Measurements from ENCODE around the gene CAMK2G. TPM values are rescaled to one million over a fixed set of nuclear protein-coding genes. Genes with fewer than 3 reads are reported as not detected.

The CAMK2G gene
- total and polyA plus RNA-seq, 4 donors = 6.8 to 18.3 (median 9.9) TPM

DNA sequence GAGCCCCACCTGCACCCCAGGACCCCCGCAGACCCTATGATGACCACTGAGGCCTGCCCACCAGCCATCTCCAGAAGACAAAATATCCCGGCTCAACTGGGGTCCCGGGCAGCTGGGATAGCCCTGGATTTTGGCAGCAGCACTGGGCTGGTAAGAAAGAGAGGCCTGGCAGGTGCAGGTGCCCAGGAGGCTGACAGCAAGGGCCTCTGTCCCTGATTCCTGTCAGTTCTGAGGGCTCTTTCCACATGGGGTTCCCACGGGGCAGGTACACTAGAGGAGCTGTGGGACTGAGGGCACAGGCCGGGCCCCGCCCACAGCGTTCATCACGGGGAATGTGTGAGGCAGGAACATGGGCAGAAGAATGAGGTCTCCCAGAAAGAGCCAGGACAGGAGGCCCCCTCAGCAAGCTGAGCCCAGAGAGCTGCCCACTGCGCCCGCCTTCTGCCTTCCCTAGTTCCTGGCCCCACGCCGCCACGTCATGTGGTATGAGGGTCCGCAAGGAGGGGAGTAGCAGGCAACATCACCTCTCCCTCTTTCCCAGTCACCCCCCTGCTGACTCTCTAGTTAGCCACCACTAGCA is 50.1 kb downstream of the CAMK2G start (continued):
- no peak for TF ChIP-seq YY1 (IDR thresholded peaks at IDR 0.05)
- no peak for TF ChIP-seq CTCF (IDR thresholded peaks at IDR 0.05; ENCODE audit: low read depth, low read length, missing input control)
- TF ChIP-seq RXRA (IDR thresholded peaks at IDR 0.05) = no peak

DNA sequence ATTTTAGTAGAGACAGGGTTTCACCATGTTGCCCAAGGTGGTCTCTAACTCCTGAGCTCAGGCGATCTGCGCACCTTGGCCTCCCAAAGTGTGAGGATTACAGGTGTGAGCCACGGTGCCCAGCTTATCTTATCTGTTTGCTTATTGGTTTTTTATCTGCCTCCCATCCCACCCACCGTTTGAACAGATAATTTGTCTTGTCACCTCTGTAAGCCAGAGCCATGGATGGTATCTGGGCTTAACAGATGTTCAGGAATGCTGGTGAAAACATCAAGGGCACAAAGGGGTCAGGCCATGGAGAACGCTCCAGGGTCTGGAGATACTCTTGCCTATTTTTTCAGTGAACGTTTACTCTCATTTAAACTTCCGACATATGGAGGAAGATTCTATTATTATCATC is 51.0 kb downstream of the CAMK2G start:
- H3K9ac ChIP-seq (ENCODE audit: low read depth in 1 of 2, low read length in 2 of 2) = no peak overlapping the region
- H3K36me3 ChIP-seq (ENCODE audit: control insufficient read depth in 4 of 4, insufficient read depth in 3 of 4, low read depth in 1 of 4, low read length in 3 of 4) = peaks cover 0 to 5% (median 2%) of the 10 kb centered on the region in 4 donors
- 81% methylated on average over 7 of the region's 7 CpGs for WGBS
- TF ChIP-seq HNF4A (conservative IDR thresholded peaks at IDR 0.05) = no peak
- TF ChIP-seq FOXA1 (IDR thresholded peaks at IDR 0.05) = no peak
- TF ChIP-seq ATF3 (IDR thresholded peaks at IDR 0.05) = no peak
- TF ChIP-seq SP1 (IDR thresholded peaks at IDR 0.05) = no peak
- no peak for TF ChIP-seq FOXA2 (IDR thresholded peaks at IDR 0.05)
- no peak for TF ChIP-seq YY1 (IDR thresholded peaks at IDR 0.05)
- no peak for TF ChIP-seq RXRA (IDR thresholded peaks at IDR 0.05)
- no peak for TF ChIP-seq CTCF (IDR thresholded peaks at IDR 0.05; ENCODE audit: low read depth, low read length, missing input control)
- no peak for TF ChIP-seq HNF4G (IDR thresholded peaks at IDR 0.05)
- no peak for TF ChIP-seq JUND (IDR thresholded peaks at IDR 0.05)
- no peak for TF ChIP-seq NR2F2 (IDR thresholded peaks at IDR 0.05)
- TF ChIP-seq REST (IDR thresholded peaks at IDR 0.05) = no peak
- peaks cover 10 to 19% (median 16%) of the 10 kb centered on the region in 4 donors for H3K4me1 ChIP-seq (ENCODE audit: control insufficient read depth in 4 of 4, insufficient read depth in 4 of 4, low read length in 3 of 4)
- H3K27ac ChIP-seq (ENCODE audit: low read depth in 1 of 2, low read length in 2 of 2) = no peak overlapping the region
- no peak for DNase-seq (ENCODE audit: low spot score)
- H3K27me3 ChIP-seq (ENCODE audit: control insufficient read depth in 4 of 4, insufficient read depth in 4 of 4, low read length in 3 of 4) = no peaks in the 10 kb centered on the region
- H3K4me3 ChIP-seq (ENCODE audit: low read depth in 1 of 3, low read length in 3 of 3) = no peak overlapping the region
- no peaks in the 10 kb centered on the region for H3K9me3 ChIP-seq (ENCODE audit: control insufficient read depth in 4 of 4, low read length in 3 of 4)
